Measurements from ENCODE around the gene GJD3.
A peak's percentile ranks its signal among the peaks of the same experiment; 100 is the strongest.
"Not testable (repeated sequence)": the region's sequence is repeated elsewhere in the genome, so short reads cannot be mapped to it uniquely, and the experiment has no call there.

GJD3 gene

DNA sequence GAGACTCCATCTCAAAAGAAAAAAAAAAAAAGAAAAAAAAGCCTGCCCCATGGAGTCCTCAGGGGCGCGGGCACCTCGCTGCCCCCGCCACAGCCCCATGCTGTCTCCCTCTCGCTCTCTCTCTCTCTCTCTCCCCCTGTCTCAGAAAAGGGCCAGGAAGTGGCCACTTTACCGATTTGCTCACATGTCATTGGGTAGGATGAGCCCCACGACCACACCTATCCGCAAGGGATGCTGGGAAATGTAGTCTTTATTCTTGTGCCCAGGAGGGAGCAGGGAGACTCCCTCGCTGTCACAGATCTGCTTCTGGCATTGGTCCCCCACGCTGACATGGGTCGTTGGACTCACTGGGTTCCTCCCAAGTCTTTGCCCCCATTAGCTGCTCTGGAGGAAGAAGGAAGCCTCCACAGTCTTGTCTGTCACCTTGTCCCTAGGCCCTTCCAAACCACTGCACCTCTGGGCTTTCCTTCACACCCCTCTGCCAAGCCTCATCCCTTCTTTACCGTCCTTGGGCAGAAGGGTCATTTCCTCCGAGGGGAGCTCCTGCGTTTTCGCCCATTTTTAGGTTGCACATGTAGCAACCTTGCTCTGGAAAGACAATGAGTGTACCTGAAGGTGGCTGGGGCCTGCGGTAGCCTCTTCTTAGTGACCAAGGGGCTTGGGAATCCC is 6.9 kb upstream of the GJD3 start:
- H3K27ac ChIP-seq: no peak overlapping the region
- H3K4me3 ChIP-seq: no peak overlapping the region

DNA sequence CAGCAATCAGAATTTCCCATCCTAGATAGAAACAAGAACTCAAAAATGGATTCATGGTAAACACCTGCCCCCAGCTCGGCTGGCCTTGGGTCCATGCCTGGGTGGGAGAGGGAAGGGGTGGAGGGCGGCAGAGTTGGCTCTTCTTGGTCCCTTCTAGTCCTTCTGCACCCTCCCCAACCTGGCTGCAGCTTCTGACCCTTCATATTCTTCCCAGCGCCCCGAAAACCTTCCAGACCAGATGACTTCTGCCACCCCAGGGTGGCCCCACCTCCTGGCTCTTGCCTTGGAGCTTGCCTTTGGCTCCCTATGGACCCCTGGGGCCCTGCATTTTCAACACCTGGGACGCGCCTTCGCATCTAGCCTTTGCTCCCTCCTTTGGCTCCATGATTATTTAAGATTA is 5.4 kb upstream of the GJD3 start:
- no peak overlapping the region for H3K4me3 ChIP-seq
- H3K27ac ChIP-seq: no peak overlapping the region

DNA sequence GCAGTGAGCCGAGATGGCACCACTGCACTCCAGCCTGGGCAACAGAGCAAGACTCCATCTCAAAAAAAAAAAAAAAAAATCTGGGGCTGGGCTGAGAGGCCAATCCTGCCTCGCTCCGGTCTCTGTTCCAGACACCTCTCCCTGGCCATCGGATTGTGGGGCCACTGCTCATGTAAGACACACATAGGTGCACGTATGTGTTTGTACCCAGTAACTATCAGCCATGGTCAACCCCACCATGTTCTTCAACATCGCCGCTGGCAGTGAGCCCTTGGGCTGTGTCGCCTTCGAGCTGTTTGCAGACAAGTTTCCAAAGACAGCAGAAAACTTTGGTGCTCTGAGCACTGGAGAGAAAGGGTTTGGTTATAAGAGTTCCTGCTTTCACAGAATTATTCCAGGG is 3.2 kb upstream of the GJD3 start:
- H3K4me3 ChIP-seq, H3K27ac ChIP-seq: not testable (repeated sequence)

DNA sequence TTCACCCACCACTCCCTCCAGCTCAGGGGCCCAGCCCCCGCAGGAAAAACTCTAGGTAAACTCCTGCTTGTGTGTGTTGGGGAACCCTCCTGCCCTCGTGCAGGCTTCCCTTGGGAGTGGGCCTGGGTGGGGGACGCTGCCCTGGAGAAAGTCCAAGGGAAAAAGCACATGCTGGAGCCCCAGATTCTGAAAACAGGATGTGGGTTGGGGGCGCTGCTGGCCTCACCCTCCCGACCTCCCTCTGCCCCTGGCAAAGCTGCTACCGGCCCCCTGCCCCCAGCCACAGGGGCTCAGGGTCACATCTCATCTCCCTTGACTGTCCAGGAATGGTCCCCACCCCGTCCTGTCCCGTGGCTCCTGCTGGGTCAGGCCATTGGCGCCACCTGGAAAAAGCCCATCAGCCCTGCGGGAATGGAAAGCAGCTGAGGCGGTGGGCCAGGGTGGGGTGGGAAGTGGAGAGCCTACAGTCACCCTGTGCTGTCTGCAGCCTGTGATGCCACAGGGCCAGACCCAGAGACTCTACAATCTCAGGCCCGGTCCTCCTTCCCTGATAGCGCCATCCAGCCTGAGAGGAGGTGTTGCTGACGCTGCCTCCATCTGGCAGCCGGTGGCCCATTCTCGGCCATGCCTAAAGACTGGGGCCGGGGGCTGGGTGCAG is 2.5 kb upstream of the GJD3 start:
- Histone ChIP-seq H3K27ac (no peak overlapping the region), H3K4me3 (no peak overlapping the region)

DNA sequence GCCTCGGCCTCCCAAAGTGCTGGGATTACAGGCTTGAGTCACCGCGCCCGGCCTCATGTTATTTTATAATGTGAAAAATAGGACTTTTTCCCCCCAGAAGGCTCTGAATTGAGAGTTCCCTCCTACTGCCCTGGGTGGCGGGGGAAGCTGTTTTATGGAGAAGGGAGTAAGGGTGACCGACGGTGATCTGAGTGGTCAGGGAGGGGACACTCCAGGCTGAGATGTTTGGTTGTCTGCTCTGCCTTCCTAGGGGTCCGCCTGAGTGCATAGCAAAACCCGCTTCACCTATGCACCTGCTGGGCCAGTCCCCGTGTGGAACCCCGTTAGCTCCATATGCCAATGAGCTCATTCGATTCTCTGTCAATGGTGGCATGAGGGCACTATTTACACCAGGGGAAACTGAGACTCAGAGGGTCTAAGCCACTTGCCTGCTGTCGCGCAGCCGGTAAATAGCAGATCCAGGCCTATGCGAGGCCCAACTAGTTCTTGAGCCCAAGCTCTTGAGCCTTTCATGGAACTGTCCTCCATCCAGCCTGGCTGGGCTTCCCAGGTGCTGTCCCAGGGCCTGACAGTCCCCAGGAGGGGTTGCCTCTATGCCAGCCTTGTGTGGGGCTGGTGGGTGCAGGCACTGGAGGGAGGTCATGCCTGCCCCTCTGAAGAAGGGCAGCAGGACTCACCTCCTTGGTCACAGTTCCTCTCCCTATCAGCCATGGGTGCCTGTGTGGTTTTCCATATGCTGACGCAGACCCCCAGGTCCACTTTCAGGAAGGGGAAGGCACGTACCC is 1.7 kb upstream of the GJD3 start:
- Histone ChIP-seq H3K4me3 (no peak overlapping the region), H3K27ac (no peak overlapping the region)

DNA sequence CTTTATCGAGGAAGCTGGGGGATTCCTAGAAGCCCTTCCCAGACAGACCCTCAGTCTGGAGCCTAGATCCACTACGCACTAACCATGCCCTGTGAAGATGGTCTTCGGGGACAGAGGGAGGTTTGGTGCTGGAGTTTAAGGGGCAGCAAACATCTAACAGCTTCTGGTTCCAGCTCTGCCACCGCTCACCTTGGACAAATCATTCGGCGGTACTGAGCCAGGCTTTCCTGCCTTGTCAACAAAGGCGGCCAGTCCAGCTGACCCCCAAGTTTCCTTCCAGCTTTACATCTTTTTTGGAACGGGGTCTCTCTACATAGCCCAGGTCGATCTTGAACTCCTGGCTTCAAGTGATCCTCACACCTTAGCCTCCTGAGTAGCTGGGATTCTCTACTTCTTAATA is 369 bp upstream of the GJD3 start:
- H3K4me3 ChIP-seq: no peak overlapping the region

DNA sequence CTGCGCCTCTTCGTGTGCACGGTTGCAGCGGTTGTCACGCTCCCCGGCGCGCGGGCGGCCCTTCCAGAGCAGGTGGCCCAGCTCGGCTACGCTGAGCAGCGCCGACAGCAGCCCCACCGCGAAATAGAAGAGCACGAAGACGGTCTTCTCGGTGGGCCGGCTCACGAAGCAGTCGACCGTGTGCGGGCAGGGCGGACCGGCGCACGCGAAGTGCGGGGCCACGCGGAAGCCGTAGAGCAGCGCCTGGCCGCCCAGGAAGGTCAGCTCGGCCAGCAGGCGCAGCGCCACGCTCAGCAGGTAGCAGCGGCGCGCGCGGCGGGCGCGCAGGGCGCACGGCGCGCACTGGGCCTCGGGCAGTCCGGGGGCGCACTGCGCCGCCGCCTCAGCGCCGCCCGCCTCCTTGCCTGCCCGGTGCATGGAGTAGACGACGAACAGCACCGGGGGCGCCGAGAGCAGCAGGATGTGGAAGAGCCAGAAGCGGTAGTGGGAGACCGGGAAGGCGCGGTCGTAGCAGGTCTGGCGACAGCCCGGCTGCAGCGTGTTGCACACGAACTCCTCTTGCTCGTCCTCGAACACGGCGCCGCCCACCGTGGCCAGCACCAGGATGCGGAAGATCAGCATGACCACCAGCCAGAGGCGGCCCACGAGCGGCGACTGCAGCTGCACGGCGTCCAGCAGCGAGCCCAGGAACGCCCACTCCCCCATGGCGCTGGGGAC is 1.3 kb downstream of the GJD3 start:
- H3K4me3 ChIP-seq: peak overlapping the region; percentile 38 to 60 (median 49)
- H3K27ac ChIP-seq: peak overlapping the region in 7 of 21 experiments; percentile 4 to 55 (median 47)

More for the DNA sequence above, 369 bp upstream of the GJD3 start:
- H3K27ac ChIP-seq: no peak overlapping the region

DNA sequence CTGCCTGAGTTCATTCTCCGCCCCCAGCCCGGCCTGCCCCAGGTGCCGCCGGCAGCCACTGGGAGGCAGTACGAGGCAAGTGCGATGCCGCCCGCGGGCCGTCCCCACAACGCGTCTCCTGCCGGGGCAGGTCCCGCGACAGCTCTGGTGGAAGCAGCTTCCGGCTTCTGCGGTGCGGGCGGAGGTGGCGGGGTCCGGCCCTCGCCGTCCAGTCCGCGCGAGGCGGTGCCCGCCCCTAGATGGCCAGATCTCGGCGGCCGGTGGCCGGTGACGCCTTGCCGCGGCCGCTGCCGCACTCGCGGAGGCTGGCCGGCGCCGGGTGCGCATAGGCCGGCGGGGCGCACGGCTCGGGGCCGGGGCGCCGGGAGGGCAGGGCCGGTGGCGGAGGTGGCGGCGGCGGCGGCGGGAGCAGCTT is 1.8 kb downstream of the GJD3 start:
- Histone ChIP-seq H3K27ac (peak overlapping the region in 5 of 21 experiments; percentile 4 to 55 (median 46)), H3K4me3 (peak overlapping the region; percentile 38 to 60 (median 49))

DNA sequence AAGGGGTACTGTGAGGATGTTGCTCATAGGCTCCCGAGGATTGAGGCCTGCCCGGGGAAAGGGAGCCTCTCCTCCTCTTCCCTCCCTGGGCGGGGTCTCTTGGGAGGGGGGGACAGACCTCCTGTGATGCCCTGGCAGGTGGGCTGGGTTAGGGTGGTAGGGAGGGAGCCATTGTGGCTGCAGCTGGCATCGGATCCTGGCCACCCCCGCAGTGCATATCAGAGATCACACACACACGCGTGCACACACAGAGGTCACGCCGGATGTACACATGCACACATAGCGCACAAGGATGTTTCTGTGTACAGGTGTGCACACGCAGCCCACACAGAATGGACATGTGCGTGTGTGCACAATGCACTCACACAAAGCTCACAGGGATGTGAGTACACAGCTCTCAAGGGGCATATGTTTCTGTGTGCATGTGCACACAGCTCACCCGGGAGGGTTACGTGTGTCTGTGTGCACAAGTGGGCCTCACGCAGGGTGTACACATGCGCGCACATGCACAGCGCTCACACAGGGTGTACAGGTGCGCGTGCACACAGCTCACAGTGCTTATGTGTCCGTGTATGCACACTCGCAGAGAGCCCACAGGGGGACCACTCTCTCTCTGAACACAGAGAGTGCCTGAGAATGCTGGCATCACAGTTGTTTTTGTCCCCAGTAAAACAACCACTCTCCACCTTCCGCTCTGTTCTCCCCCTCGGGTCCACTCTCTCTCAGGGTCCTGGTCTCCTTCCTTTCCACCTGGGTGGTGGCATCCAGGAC is 2.4 kb downstream of the GJD3 start:
- Histone ChIP-seq H3K27ac (peak overlapping the region in 1 of 21 experiments; percentile 55), H3K4me3 (peak overlapping the region in 6 of 7 experiments; percentile 38 to 60 (median 49))

DNA sequence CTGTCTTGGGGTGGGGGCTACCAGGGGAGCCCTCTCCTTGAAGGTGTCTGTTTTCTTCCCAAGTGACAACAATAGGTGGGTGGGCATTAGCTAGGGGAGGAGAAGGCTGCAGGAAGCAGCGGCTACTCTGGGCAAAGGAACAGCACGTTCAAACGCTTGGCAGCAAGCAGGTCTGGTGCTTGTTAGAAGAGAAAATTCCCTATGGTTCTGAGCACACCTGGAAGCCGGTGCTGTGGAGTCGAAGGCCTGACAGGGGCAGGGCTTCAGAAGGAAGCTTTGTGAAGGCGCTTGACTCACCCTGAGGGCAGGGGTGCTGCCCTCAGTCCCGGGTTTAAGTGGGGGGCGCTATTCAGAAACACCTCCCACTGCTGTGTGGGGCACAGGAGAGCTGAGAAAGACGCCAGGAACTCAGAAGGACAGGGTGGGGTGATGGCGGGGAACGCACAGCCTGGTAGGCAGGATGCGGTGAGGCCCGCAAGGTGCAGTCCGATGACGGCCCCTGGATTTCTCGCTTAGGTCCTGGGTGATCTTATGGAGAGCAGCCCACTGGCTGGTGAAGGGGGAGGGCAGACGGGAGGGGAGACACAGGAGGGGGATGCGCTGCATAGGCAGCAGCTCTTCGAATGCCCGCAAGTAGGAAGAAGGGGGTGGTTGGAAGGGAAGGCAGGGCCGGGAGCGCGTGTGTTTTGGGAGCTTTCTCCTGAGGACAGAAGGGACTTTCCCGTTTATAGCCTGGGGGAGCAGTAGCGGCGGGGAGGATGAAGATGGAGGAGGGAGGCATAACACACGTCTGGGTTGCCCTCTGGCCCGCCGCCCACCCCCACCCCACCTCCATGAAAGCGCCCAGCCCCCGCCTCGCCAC is 3.2 kb downstream of the GJD3 start:
- Histone ChIP-seq H3K4me3 (no peak overlapping the region), H3K27ac (no peak overlapping the region)

DNA sequence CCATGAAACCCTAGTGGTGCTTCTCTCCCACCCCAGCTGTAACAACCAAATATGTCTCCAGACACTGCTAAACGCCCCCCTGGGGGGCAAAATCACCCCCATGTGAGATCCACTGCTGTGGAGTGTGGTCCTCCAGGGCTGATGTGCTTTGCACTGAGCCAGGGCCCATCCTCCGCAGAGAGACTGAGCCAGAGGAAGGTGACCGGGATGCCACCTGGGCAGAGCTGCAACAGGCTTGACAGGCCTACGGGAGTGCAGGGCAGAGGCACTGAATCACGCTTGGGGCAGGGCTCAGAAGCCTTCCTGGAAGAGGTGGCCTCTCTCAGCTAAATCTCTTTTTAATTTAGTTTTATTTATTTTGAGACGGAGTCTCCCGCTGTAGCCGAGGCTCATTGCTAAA is 4.4 kb downstream of the GJD3 start:
- Histone ChIP-seq H3K27ac (no peak overlapping the region), H3K4me3 (no peak overlapping the region)

DNA sequence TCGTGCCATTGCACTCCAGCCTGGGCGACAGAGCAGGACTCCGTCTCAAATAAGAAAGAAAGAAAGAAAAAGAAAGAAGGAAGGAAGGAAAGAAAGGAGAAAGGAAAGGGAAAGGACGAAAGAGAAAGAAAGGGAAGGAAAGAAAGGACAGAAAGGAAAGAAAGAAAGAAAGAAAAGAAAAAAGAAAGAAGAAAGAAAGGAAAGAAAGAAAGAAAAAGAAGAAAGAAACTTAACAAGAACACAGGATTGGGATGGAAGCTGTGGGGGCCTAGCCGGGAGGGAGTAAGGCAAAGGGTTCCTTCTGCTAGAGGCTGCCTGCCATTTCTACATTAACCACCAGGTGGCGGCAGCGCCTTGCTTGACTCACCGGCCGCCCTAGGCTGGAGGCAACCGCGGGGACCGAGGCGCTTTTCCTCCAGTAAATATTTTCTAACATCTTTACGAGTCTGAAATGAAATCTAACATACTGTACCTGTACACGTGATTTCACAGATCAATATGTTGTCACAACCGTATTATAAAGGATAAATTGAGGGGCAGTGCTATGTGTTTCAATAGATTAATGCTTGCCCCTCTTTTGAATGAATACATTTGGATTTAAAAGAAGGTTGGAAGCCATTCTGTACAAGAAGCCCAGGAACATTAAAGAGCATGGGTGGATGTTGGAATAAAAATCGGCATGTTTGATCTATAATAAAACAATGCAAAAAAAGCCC is 6.1 kb downstream of the GJD3 start:
- Histone ChIP-seq H3K4me3 (no peak overlapping the region), H3K27ac (peak overlapping the region in 4 of 21 experiments; percentile 2 to 54 (median 52))

DNA sequence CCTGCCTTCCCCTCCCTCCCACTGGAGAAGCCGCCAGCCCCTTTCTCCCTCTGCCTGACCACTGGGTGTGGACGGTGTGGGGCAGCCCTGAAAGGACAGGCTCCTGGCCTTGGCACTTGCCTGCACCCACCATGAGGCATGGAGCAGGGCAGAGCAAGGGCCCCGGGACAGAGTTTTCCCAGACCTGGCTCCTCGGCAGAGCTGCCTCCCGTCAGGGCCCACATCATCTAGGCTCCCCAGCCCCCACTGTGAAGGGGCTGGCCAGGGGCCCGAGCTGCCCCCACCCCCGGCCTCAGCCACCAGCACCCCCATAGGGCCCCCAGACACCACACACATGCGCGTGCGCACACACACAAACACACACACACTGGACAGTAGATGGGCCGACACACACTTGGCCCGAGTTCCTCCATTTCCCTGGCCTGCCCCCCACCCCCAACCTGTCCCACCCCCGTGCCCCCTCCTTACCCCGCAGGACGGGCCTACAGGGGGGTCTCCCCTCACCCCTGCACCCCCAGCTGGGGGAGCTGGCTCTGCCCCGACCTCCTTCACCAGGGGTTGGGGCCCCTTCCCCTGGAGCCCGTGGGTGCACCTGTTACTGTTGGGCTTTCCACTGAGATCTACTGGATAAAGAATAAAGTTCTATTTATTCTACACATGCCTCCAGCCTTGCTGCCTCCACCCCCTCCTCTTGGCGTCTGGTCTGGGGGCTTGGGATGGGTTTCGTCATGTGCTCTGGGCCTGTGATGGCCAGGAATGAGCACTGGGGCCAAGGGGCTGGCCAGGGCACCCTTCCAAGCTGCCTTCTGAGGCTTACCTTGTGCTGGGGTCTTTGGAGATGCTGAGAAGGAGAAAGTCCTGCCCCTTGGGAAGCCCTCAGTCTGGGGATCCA is 7.3 kb downstream of the GJD3 start:
- Histone ChIP-seq H3K4me3 (no peak overlapping the region), H3K27ac (peak overlapping the region in 8 of 21 experiments; percentile 2 to 54 (median 41))

DNA sequence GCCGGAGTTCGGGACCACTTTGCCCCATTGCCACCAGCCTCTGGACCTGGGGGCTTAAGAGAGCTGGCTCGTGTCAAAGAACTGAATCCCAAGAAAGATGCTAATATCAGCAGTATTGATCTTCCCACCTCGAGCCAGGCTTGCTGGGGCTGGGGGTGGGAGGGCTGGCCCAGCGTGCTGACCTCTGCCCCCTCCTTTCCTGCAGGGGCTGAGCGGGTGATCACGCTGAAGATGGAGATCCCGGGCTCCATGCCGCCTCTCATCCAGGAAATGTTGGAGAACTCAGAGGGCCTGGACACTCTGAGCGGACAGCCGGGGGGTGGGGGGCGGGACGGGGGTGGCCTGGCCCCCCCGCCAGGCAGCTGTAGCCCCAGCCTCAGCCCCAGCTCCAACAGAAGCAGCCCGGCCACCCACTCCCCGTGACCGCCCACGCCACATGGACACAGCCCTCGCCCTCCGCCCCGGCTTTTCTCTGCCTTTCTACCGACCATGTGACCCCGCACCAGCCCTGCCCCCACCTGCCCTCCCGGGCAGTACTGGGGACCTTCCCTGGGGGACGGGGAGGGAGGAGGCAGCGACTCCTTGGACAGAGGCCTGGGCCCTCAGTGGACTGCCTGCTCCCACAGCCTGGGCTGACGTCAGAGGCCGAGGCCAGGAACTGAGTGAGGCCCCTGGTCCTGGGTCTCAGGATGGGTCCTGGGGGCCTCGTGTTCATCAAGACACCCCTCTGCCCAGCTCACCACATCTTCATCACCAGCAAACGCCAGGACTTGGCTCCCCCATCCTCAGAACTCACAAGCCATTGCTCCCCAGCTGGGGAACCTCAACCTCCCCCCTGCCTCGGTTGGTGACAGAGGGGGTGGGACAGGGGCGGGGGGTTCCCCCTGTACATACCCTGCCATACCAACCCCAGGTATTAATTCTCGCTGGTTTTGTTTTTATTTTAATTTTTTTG is 8.5 kb downstream of the GJD3 start:
- Histone ChIP-seq H3K4me3 (no peak overlapping the region), H3K27ac (peak overlapping the region in 4 of 21 experiments; percentile 16 to 47 (median 26))

DNA sequence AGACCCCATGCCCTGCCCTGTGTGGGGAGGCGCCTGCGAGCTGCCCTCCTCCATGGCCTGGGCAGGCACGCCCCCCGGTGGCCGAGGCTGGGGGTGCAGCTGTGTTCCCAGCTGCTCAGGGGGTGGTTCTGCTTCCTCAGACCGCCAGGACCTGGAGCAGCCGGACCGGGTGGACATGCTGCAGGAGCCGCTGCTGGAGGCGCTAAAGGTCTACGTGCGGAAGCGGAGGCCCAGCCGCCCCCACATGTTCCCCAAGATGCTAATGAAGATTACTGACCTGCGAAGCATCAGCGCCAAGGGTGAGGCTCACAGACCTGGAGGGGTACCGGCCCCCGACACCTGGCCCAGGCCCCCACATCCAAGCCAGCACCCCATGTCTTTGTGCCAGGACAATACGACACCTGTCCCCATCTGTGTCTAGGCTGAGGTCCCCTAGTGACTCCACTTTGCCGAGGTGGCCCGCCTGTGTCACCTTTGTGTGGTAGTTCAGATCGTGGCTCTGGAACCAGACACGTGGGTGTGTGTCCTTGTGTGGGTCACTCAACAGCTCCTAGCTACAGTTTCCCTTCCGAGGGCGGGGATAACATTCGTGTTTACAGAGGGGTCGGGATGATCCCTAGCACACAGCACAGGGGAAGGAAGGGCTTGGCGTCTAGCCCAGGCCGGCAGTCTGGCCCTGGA is 9.3 kb downstream of the GJD3 start:
- Histone ChIP-seq H3K27ac (peak overlapping the region in 6 of 21 experiments; percentile 24 to 46 (median 31)), H3K4me3 (no peak overlapping the region)
